Right atrium auricular region (tissue), 2 donors: ENCODE measurements around the gene SDSL. TPM values are rescaled to one million over a fixed set of nuclear protein-coding genes. Genes with fewer than 3 reads are reported as not detected.
A peak's percentile ranks its signal among the peaks of the same experiment; 100 is the strongest.

ENCODE experiments used
- DNase-seq: peaks from one replicate; pipeline ENCODE4 v3.0.0-alpha.2; 2019; ENCODE audit warnings: low spot score
- H3K27ac ChIP-seq, 2 donors: fragments of 200-600 bp; sonication (generic); 1 replicate in 1 of 2; 2 replicates in 1 of 2; pipeline ENCODE4 v1.5.1; 2016 to 2019
- H3K27me3 ChIP-seq, 2 donors: fragments of 200-600 bp; sonication (generic); one replicate each; pipeline versions ENCODE4 v1.5.1 to v1.6.0; 2017 to 2019
- H3K36me3 ChIP-seq: fragments of 200-600 bp; sonication (generic); one replicate; pipeline ENCODE4 v1.5.1; 2016
- H3K4me1 ChIP-seq, 2 donors: fragments of 200-600 bp; sonication (generic); one replicate each; pipeline versions ENCODE4 v1.5.1 to v1.6.0; 2017 to 2019
- H3K4me3 ChIP-seq, 2 donors: fragments of 200-600 bp; sonication (generic); 1 replicate in 1 of 2; 2 replicates in 1 of 2; pipeline ENCODE4 v1.5.1; 2017 to 2019; ENCODE audit warnings: mild to moderate bottlenecking in 1 of 2, moderate library complexity in 1 of 2
- H3K9me3 ChIP-seq, 2 donors: fragments of 200-600 bp; sonication (generic); one replicate each; pipeline ENCODE4 v1.5.1; 2019
- total RNA-seq, 2 donors: library from RNA; depleted of rRNA; stranded (reverse); fragments of >200 nt; gene quantifications; one replicate each; pipeline ENCODE4 v1.1.0, GENCODE V29; 2016
- TF ChIP-seq, protein P1 (sequence below), 2 donors: fragments of 200-600 bp; sonication (generic); IDR thresholded peaks; one replicate each; pipeline ENCODE4 v1.5.1; 2019; ENCODE audit warnings: antibody characterized with exemption in 2 of 2

Gene SDSL
- total RNA-seq, 2 donors from 2014 or later, result 2.8 to 5.5 TPM

DNA sequence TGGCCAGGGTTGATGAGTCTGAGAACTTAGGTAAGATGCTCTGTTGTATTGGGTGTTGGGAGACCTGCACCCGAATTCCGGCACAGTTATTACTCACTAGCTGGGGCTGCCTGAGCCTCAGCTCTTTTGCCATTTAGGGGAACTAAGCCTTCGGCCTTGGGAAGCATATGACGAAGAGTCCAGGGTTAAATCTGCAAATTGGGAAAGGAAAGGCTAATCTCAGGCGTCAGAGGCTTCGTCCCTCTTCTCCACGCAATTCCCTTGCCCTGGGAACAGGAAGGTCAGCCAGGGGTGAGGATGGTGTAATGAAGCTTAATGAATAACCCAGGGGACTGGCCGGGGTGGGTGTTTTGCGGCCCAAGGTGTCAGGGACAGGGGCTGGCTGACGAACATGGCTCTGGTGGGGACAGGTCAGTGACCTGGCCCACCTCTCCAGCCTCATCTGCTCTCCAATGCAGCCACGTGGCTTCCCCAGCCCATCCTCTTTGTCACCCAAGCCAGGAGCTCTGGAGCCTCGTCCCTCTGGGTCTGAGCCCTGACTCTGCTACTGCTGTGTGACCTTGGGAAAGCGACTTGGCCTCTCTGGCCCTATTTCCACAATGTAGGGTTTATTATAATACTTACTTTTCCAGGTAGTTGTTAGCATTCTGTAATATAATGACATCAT lies 3.8 kb upstream of the SDSL start:
- peak; percentile 79 for DNase-seq
- H3K27me3 ChIP-seq, result no peaks in the 10 kb centered on the region
- no peak overlapping the region for H3K27ac ChIP-seq
- H3K9me3 ChIP-seq, result no peaks in the 10 kb centered on the region
- H3K4me1 ChIP-seq, result peaks cover 0 to 16% of the 10 kb centered on the region in 2 donors
- TF ChIP-seq, protein P1, sequence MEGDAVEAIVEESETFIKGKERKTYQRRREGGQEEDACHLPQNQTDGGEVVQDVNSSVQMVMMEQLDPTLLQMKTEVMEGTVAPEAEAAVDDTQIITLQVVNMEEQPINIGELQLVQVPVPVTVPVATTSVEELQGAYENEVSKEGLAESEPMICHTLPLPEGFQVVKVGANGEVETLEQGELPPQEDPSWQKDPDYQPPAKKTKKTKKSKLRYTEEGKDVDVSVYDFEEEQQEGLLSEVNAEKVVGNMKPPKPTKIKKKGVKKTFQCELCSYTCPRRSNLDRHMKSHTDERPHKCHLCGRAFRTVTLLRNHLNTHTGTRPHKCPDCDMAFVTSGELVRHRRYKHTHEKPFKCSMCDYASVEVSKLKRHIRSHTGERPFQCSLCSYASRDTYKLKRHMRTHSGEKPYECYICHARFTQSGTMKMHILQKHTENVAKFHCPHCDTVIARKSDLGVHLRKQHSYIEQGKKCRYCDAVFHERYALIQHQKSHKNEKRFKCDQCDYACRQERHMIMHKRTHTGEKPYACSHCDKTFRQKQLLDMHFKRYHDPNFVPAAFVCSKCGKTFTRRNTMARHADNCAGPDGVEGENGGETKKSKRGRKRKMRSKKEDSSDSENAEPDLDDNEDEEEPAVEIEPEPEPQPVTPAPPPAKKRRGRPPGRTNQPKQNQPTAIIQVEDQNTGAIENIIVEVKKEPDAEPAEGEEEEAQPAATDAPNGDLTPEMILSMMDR (IDR thresholded peaks at IDR 0.05), result no peak
- no peaks in the 10 kb centered on the region for H3K36me3 ChIP-seq
- H3K4me3 ChIP-seq, result no peak overlapping the region

DNA sequence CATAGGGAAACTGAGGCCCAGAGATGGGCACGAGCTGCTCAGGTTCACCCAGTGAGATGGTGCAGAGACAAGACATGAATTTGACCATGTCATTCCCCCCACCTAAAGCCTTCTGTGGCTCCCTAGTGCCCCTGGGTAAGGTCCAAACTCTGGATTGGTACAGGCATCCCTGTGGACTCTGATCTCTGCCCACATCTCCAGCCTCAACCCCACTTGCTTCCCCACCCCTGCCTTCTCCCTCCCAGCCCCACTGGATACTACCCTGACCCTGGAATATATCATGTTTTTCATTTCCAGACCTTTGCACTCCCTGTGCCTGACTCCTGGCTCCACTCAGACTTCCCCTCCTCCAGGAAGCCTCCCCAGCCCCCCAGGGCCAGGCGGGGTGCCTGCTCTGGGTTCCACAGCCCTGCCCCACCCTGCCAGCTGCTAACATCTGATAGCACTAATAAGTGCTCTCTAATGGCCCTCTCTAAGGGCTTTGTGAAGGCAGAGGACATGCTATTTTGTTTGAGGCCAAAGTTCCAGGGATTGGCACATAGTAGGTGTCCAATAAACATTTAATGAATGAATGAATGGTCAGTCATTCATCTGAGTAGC lies 1.1 kb upstream of the SDSL start:
- Histone ChIP-seq H3K27me3 (no peaks in the 10 kb centered on the region), H3K27ac (no peak overlapping the region), H3K4me3 (no peak overlapping the region), H3K36me3 (no peaks in the 10 kb centered on the region), H3K4me1 (peaks cover 0 to 16% of the 10 kb centered on the region in 2 donors), H3K9me3 (no peaks in the 10 kb centered on the region)
- no peak for DNase-seq
- TF ChIP-seq, protein P1 (IDR thresholded peaks at IDR 0.05), result no peak

DNA sequence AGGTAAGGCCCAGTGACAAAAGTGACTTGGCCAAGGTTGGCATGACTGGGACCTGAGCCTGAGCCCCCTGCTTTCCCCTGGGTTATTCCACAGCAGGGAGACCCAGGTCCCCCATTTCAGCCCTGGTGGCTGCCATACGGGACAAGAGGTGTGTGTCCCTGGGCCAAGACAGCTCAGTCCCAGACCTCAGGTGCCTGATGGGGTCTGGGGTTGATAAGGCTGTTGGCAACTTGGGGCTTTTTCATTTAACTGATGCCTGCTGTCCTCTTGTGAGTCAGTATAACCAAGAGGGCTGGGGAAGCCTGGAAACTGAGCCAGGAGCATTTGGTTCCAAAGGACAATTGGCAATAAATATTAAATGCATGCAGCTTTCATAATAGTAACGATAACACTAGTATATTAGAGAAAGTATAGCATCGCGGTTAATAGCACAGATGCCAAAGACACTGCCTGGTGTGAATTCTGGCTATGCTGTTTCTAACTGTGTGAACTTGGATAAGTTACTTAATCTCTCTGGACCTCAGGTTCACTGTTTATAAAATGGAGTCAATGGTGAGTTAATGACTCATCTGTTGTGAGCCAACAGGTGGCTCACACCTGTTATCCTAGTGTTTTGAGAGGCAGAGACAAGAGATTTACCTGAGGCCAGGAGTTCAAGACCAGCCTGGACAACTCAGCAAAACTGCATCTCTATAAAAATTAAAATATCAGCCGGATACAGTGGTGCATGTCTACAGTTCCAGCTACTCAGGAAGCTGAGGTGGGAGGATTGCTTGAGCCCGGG lies 898 bp downstream of the SDSL start:
- peak overlapping the region; percentile 39 to 55 for H3K4me3 ChIP-seq
- DNase-seq, result no peak
- H3K9me3 ChIP-seq, result no peaks in the 10 kb centered on the region
- H3K4me1 ChIP-seq, result peaks cover 0 to 16% of the 10 kb centered on the region in 2 donors
- H3K36me3 ChIP-seq, result no peaks in the 10 kb centered on the region
- H3K27me3 ChIP-seq, result no peaks in the 10 kb centered on the region
- H3K27ac ChIP-seq, result peak overlapping the region in 1 of 2 donors; percentile 76
- TF ChIP-seq, protein P1 (IDR thresholded peaks at IDR 0.05), result no peak

DNA sequence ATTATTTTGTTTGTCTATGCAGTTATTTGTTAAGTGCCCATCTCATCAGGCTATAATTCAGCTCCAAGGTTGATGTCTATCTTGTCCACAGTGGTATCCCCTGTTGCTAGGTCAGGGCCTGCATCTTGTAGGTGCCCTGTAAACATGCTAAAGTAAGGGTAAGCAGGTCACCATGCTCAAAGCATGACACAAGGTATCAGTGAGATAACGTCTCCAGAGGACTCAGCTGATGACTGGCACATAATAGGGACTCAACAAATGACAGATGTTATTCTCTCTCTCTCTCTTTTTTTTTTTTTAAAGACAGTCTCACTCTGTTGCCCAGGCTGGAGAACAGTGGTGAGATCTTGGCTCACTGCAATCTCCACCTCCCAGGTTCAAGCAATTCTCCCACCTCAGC lies 2.3 kb downstream of the SDSL start:
- no peaks in the 10 kb centered on the region for H3K36me3 ChIP-seq
- no peak overlapping the region for H3K4me3 ChIP-seq
- TF ChIP-seq, protein P1 (IDR thresholded peaks at IDR 0.05), result no peak
- H3K9me3 ChIP-seq, result no peaks in the 10 kb centered on the region
- DNase-seq, result no peak
- no peaks in the 10 kb centered on the region for H3K27me3 ChIP-seq
- peaks cover 0 to 16% of the 10 kb centered on the region in 2 donors for H3K4me1 ChIP-seq
- H3K27ac ChIP-seq, result no peak overlapping the region

DNA sequence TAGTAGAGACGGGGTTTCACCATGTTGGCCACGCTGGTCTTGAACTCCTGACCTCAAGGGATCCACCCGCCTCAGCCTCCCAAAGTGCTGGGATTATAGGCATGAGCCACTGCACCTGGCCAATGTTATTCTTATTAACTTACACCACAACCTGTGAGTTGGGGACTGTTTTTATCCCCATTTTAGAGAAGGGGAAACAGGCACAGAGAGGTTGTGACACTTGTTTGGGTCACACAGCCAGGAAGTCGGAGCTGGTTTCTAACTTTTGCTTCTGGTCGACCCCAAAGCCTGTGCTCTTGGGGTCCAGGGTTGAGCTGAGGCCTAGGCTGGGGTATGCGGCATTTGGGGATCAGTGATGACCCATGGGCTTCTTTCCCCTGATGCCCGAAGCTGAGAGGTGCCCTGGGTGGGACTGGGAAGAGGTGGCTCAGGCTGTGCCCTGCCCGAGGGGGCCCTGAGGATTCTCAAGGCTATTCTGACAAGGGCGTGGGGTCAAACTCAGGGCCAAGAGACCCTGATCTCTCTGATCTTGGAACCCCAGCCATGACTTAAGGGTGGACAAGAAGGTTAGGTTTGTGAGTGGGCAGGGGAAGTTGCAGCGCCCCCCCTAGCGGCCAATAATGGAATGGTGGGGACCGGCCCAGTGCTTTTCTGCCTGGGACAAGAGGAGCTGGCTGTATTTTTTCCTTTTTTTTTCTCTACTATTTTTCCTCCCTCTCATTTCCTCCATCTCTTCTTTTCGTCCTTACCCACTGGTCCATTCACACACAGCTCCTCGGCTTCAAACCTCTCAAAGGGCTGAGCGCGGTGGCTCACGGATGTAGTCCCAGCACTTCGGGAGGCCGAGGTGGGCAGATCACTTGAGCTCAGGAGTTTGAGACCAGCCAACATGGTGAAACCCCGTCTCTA lies 3.0 kb downstream of the SDSL start:
- H3K4me3 ChIP-seq, result no peak overlapping the region
- TF ChIP-seq, protein P1 (IDR thresholded peaks at IDR 0.05), result peak; percentile 70 to 90
- H3K27me3 ChIP-seq, result no peaks in the 10 kb centered on the region
- peak; percentile 73 for DNase-seq
- H3K27ac ChIP-seq, result no peak overlapping the region
- no peaks in the 10 kb centered on the region for H3K9me3 ChIP-seq
- H3K4me1 ChIP-seq, result peaks cover 0 to 16% of the 10 kb centered on the region in 2 donors
- H3K36me3 ChIP-seq, result no peaks in the 10 kb centered on the region
